Osteoblast (primary cell): Measurements from ENCODE around the gene CC2D1A. TPM values are rescaled to one million over a fixed set of nuclear protein-coding genes. Genes with fewer than 3 reads are reported as not detected.

Source experiments
- DNase-seq: peaks from one replicate; pipeline ENCODE4 v3.0.0; 2011; ENCODE audit warnings: low spot score, mixed read lengths; ENCODE audit not compliant: insufficient read length; ENCODE audit errors: missing footprints
- H2AFZ ChIP-seq: 2 replicates; pipeline ENCODE4 v1.6.0; 2011; ENCODE audit warnings: mild to moderate bottlenecking, low read length
- H3K27ac ChIP-seq: 2 replicates; pipeline ENCODE4 v1.5.1; 2011; ENCODE audit warnings: mild to moderate bottlenecking, low read depth, low read length, moderate library complexity
- H3K27me3 ChIP-seq: 2 replicates; pipeline ENCODE4 v1.6.0; 2012; ENCODE audit warnings: mild to moderate bottlenecking, control low read depth, inconsistent platforms, low read length, moderate library complexity; ENCODE audit not compliant: insufficient read depth
- H3K36me3 ChIP-seq: 2 replicates; pipeline ENCODE4 v1.5.1; 2011; ENCODE audit warnings: mild to moderate bottlenecking, low read length, control low read depth, moderate library complexity; ENCODE audit not compliant: insufficient read depth
- H3K4me1 ChIP-seq: 2 replicates; pipeline ENCODE4 v1.5.1; 2011; ENCODE audit warnings: mild to moderate bottlenecking, low read length, control low read depth, moderate library complexity; ENCODE audit not compliant: insufficient read depth
- H3K4me2 ChIP-seq: 2 replicates; pipeline ENCODE4 v1.6.0; 2011; ENCODE audit warnings: mild to moderate bottlenecking, low read length; ENCODE audit not compliant: insufficient read depth
- H3K4me3 ChIP-seq: fragments of 200-600 bp; sonication (generic); 3 replicates; pipeline ENCODE4 v1.5.1; 2012; ENCODE audit warnings: mild to moderate bottlenecking, low read length, inconsistent platforms; ENCODE audit not compliant: insufficient read depth
- H3K79me2 ChIP-seq: 2 replicates; pipeline ENCODE4 v1.6.0; 2012; ENCODE audit warnings: mild to moderate bottlenecking, low read length, control low read depth, inconsistent platforms; ENCODE audit not compliant: insufficient read depth
- H3K9me3 ChIP-seq: 2 replicates; pipeline ENCODE4 v1.5.1; 2011; ENCODE audit warnings: low read depth, low read length, control low read depth
- H4K20me1 ChIP-seq: 2 replicates; pipeline ENCODE4 v1.6.0; 2012; ENCODE audit warnings: mild to moderate bottlenecking, low read length, control low read depth; ENCODE audit not compliant: insufficient read depth
- CTCF ChIP-seq: IDR thresholded peaks from 2 replicates; pipeline ENCODE4 v1.5.1; 2011; ENCODE audit warnings: mild to moderate bottlenecking, low read depth, low read length, moderate library complexity; ENCODE audit errors: extremely low read depth
- total RNA-seq: library from RNA; depleted of rRNA; stranded (reverse); fragments of >200 nt; gene quantifications from 2 replicates; pipeline ENCODE4 v1.2.3, GENCODE V29; 2012

Gene CC2D1A
- total RNA-seq, 1 donor = 19.2 TPM

- H3K79me2 ChIP-seq = no peaks in the 10 kb centered on the region
- no peaks in the 10 kb centered on the region for H3K9me3 ChIP-seq
- no peaks in the 10 kb centered on the region for H4K20me1 ChIP-seq
- peaks cover 7% of the 10 kb centered on the region for H3K4me1 ChIP-seq
- TF ChIP-seq CTCF = no peak
- H3K27me3 ChIP-seq = no peaks in the 10 kb centered on the region
- H3K27ac ChIP-seq = no peak overlapping the region
- H3K36me3 ChIP-seq = no peaks in the 10 kb centered on the region
- H2AFZ ChIP-seq = peak overlapping the region; percentile 46
- peak; percentile 93 for DNase-seq
- H3K4me2 ChIP-seq = peak overlapping the region; percentile 39
- H3K4me3 ChIP-seq = no peak overlapping the region
These were observed 18.5 kb upstream of the CC2D1A start for GRCh38 chr19:13887517-13887916.

GRCh38 chr19:13888281-13888680 lies 17.7 kb upstream of the CC2D1A start:
- TF ChIP-seq CTCF = no peak
- no peaks in the 10 kb centered on the region for H4K20me1 ChIP-seq
- H2AFZ ChIP-seq = no peak overlapping the region
- H3K4me1 ChIP-seq = peaks cover 7% of the 10 kb centered on the region
- peak; percentile 49 for DNase-seq
- H3K4me3 ChIP-seq = no peak overlapping the region
- H3K4me2 ChIP-seq = no peak overlapping the region
- no peaks in the 10 kb centered on the region for H3K9me3 ChIP-seq
- no peaks in the 10 kb centered on the region for H3K36me3 ChIP-seq
- no peaks in the 10 kb centered on the region for H3K27me3 ChIP-seq
- no peak overlapping the region for H3K27ac ChIP-seq
- no peaks in the 10 kb centered on the region for H3K79me2 ChIP-seq

GRCh38 chr19:13890136-13890535 lies 15.9 kb upstream of the CC2D1A start:
- no peak overlapping the region for H3K27ac ChIP-seq
- H3K36me3 ChIP-seq = no peaks in the 10 kb centered on the region
- no peaks in the 10 kb centered on the region for H3K27me3 ChIP-seq
- H3K79me2 ChIP-seq = no peaks in the 10 kb centered on the region
- no peaks in the 10 kb centered on the region for H4K20me1 ChIP-seq
- H3K4me1 ChIP-seq = peaks cover 7% of the 10 kb centered on the region
- no peaks in the 10 kb centered on the region for H3K9me3 ChIP-seq
- DNase-seq = no peak
- TF ChIP-seq CTCF = no peak
- H3K4me3 ChIP-seq = no peak overlapping the region
- H3K4me2 ChIP-seq = no peak overlapping the region
- no peak overlapping the region for H2AFZ ChIP-seq

GRCh38 chr19:13892870-13893269 lies 13.1 kb upstream of the CC2D1A start:
- H2AFZ ChIP-seq = no peak overlapping the region
- H4K20me1 ChIP-seq = no peaks in the 10 kb centered on the region
- H3K9me3 ChIP-seq = no peaks in the 10 kb centered on the region
- H3K4me1 ChIP-seq = no peaks in the 10 kb centered on the region
- no peak overlapping the region for H3K4me3 ChIP-seq
- H3K79me2 ChIP-seq = no peaks in the 10 kb centered on the region
- H3K4me2 ChIP-seq = no peak overlapping the region
- H3K27ac ChIP-seq = no peak overlapping the region
- no peak for TF ChIP-seq CTCF
- DNase-seq = no peak
- H3K36me3 ChIP-seq = no peaks in the 10 kb centered on the region
- H3K27me3 ChIP-seq = no peaks in the 10 kb centered on the region
